Sigmoid colon (tissue), 4 donors: ENCODE data around the gene NDUFS8.

Experiments
- CTCF ChIP-seq, 4 experiments: fragments of 450-650 bp in 3 of 4; fragments of 200-600 bp in 1 of 4; IDR thresholded peaks; one replicate each; pipeline ENCODE4 v1.5.1; 2016 to 2019; ENCODE audit warnings: antibody characterized with exemption in 4 of 4, mild to moderate bottlenecking in 3 of 4, moderate library complexity in 2 of 4
- POLR2AphosphoS5 ChIP-seq, 4 donors: sonication (generic); formaldehyde crosslinking; IDR thresholded peaks; one replicate each; pipeline ENCODE4 v1.6.1; 2017; ENCODE audit warnings: antibody characterized with exemption in 4 of 4

DNA sequence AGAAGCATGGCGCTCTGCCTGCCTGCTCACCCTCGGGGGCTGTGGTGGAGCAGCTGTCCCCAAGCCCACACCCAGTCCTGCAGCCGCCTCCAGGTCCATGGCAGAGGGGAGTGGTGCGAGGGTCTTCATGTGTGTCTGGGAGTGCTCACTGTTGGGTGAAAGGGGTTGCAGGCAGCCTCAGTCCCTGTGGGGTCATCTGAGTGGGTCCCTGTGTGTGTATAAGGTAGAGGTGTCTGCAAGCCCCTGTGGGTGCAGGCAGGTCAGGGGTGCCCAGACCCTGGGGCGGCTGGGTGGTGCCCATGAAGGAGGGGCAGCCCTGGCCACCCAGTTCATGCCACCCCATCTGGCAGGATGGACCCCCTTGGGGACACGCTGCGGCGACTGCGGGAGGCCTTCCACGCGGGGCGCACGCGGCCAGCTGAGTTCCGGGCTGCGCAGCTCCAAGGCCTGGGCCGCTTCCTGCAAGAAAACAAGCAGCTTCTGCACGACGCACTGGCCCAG lies 15.5 kb upstream of the NDUFS8 start:
- TF ChIP-seq POLR2AphosphoS5 (IDR thresholded peaks at IDR 0.05) (no peak), CTCF (IDR thresholded peaks at IDR 0.05) (no peak)
